Activated B cell treated with CpG ODN at 0.5 μM for 24 hours (primary cell): ENCODE results near the gene DLG2. TPM values are rescaled to one million over a fixed set of nuclear protein-coding genes. Genes with fewer than 3 reads are reported as not detected.
A peak's percentile ranks its signal among the peaks of the same experiment; 100 is the strongest.

Experiments
- ATAC-seq: fragments of 200-7000 bp; cut with Tn5 transposase; one replicate; pipeline ENCODE4 v1.10.0; 2021; ENCODE audit warnings: low read depth, mild to moderate bottlenecking, moderate library complexity
- CTCF ChIA-PET: fragments of 350-600 bp; sonication (Branson Sonifier 250); formaldehyde crosslinking; loops from one replicate; lab custom pipeline; 2021; ENCODE audit warnings: antibody characterized with exemption; lab: Charles Lee
- POLR2A ChIA-PET: fragments of 350-600 bp; sonication (Branson Sonifier 250); formaldehyde crosslinking; loops from one replicate; lab custom pipeline; 2021; ENCODE audit warnings: antibody characterized with exemption; lab: Charles Lee
- DNase-seq: peaks from one replicate; pipeline ENCODE4 v3.0.0; 2022
- H3K27ac Mint-ChIP-seq: one replicate; pipeline ENCODE4 v1.8.0; 2020; ENCODE audit warnings: mixed read lengths
- H3K27me3 Mint-ChIP-seq: one replicate; pipeline ENCODE4 v1.8.0; 2021; ENCODE audit warnings: mixed read lengths
- H3K36me3 Mint-ChIP-seq: one replicate; pipeline ENCODE4 v1.8.0; 2021; ENCODE audit warnings: low read depth, mixed read lengths
- H3K4me1 Mint-ChIP-seq: one replicate; pipeline ENCODE4 v1.8.0; 2021; ENCODE audit warnings: mixed read lengths
- H3K4me3 Mint-ChIP-seq: one replicate; pipeline ENCODE4 v1.8.0; 2020; ENCODE audit warnings: mild to moderate bottlenecking, mixed read lengths
- H3K9me3 Mint-ChIP-seq: one replicate; pipeline ENCODE4 v1.8.0; 2020; ENCODE audit warnings: mixed read lengths
- intact Hi-C: fragments of 100-400 bp; cut with micrococcal nuclease; formaldehyde crosslinking; loops from one replicate; pipeline ENCODE4 v1.15.1; 2024
- total RNA-seq: library from RNA; stranded (reverse); gene quantifications from 2 replicates; pipeline ENCODE4 v1.2.3, GENCODE V29; 2022
- TF ChIP-seq, protein P1 (sequence below): fragments of 200-600 bp; IDR thresholded peaks from one replicate; pipeline ENCODE4 v1.8.0; 2022; ENCODE audit warnings: antibody characterized with exemption, mild to moderate bottlenecking

Gene DLG2
- total RNA-seq, 1 donor from 2014 or later = 2.7 TPM

DNA sequence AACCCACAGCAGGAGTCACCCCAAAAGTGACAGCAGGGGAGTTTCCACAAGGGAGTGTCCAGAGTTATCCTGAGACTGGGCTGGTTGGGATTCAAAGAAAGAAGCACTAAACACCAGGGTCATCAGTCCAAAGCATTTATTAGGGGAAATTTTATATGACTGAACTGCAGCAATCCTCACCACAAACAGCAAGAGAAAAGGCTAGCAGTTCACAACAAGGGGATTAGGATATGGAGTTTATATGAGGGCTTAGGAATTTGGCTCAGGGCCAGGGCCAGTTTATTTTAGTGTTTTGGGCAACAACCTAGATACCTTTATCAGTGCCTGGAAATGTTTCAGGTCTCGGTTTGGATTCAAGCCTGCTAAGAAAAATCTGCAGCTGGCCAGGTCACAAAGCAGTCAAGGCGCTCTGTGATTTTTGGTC is 16.1 kb upstream of the DLG2 start:
- peaks cover 12% of the 10 kb centered on the region for H3K36me3 Mint-ChIP-seq
- TF ChIP-seq, protein P1, sequence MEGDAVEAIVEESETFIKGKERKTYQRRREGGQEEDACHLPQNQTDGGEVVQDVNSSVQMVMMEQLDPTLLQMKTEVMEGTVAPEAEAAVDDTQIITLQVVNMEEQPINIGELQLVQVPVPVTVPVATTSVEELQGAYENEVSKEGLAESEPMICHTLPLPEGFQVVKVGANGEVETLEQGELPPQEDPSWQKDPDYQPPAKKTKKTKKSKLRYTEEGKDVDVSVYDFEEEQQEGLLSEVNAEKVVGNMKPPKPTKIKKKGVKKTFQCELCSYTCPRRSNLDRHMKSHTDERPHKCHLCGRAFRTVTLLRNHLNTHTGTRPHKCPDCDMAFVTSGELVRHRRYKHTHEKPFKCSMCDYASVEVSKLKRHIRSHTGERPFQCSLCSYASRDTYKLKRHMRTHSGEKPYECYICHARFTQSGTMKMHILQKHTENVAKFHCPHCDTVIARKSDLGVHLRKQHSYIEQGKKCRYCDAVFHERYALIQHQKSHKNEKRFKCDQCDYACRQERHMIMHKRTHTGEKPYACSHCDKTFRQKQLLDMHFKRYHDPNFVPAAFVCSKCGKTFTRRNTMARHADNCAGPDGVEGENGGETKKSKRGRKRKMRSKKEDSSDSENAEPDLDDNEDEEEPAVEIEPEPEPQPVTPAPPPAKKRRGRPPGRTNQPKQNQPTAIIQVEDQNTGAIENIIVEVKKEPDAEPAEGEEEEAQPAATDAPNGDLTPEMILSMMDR = no peak
- H3K4me3 Mint-ChIP-seq = no peak overlapping the region
- H3K27me3 Mint-ChIP-seq = peaks cover 14% of the 10 kb centered on the region
- intact Hi-C loops = no loop called here
- CTCF ChIA-PET = no interaction called here
- DNase-seq (no peak), ATAC-seq (no peak)
- H3K4me1 Mint-ChIP-seq = peaks cover 13% of the 10 kb centered on the region
- H3K27ac Mint-ChIP-seq = no peak overlapping the region
- POLR2A ChIA-PET = no interaction called here
- no peaks in the 10 kb centered on the region for H3K9me3 Mint-ChIP-seq

DNA sequence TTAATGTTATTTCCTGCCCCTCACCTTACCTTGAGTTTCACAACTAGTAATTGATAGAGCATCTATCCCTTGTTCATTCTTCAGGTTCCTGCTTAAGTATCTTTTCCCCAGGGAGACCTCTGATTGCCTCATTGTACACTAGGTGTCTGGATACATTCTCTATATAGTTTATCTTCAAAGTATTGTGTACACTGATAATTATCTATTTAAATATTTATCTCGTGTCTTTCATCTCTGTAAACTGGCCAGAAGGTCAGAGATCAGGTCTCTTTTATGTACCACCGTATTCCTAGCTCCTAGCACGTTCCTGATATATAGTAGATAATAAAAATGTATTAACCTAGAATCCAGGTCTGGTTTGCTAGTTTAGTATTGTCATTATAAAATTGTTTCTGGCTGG is 7.6 kb upstream of the DLG2 start:
- POLR2A ChIA-PET = no interaction called here
- CTCF ChIA-PET = no interaction called here

DNA sequence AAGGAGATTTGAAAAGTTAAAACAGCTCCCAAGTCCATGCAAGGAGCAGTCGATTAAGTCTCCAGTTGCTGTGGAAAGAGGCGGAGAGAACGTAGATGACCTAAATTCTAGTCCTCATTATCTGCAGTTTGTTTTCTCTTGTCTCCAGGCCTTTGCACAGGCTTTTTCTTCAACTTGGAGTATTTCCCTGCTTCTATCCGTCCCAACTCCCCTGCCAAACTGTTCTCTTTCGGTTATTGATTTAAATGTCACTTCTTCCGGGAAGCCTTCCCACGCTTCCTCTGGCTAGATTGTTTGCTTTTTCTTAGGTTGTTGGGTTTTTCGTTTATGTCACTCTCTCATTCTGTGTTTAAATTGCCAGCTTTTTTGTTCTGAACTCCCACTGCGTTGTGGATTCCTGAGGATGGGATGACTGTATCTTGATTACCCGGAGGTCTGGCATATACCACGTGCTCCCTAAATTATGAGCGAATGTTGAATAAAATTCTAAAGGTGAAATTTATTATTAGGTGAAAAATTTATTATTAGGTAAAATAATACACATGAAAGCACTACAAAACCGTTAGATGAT is 1.7 kb upstream of the DLG2 start:
- H3K4me3 Mint-ChIP-seq = peak overlapping the region; percentile 99
- ChIA-PET POLR2A (interaction anchor here (1.6 to 5.2 kb wide), 4 partner anchors 19 to 440 kb away, joined by 5 to 102 read pairs (median 18); partner anchors contain the start of genes CREBZF, PICALM and TMEM126A), CTCF (interaction anchor here (2.6 kb wide), 1 partner anchor 20 kb away, joined by 16 read pairs; the partner anchor contains the start of gene TMEM126A)
- peaks cover 28% of the 10 kb centered on the region for H3K4me1 Mint-ChIP-seq
- DNase-seq = no peak
- H3K27ac Mint-ChIP-seq = peak overlapping the region; percentile 94
- peaks cover 36% of the 10 kb centered on the region for H3K36me3 Mint-ChIP-seq
- H3K9me3 Mint-ChIP-seq = no peaks in the 10 kb centered on the region
- intact Hi-C loops = loop anchor here (1.0 to 2.0 kb wide), 8 partner anchors 18 to 1408 kb away; partner anchors contain the start of genes CCDC83, EED, HIKESHI and PICALM
- peaks cover 2% of the 10 kb centered on the region for H3K27me3 Mint-ChIP-seq
- peak; percentile 1 for ATAC-seq
- TF ChIP-seq, protein P1 = no peak

More for the DNA sequence above, 7.6 kb upstream of the DLG2 start:
- TF ChIP-seq, protein P1 = no peak
- DNase-seq (no peak), ATAC-seq (no peak)
- Mint-ChIP-seq H3K27ac (no peak overlapping the region), H3K9me3 (no peaks in the 10 kb centered on the region), H3K4me1 (peaks cover 1% of the 10 kb centered on the region), H3K27me3 (no peaks in the 10 kb centered on the region), H3K4me3 (no peak overlapping the region), H3K36me3 (peaks cover 53% of the 10 kb centered on the region)
- intact Hi-C loops = no loop called here

DNA sequence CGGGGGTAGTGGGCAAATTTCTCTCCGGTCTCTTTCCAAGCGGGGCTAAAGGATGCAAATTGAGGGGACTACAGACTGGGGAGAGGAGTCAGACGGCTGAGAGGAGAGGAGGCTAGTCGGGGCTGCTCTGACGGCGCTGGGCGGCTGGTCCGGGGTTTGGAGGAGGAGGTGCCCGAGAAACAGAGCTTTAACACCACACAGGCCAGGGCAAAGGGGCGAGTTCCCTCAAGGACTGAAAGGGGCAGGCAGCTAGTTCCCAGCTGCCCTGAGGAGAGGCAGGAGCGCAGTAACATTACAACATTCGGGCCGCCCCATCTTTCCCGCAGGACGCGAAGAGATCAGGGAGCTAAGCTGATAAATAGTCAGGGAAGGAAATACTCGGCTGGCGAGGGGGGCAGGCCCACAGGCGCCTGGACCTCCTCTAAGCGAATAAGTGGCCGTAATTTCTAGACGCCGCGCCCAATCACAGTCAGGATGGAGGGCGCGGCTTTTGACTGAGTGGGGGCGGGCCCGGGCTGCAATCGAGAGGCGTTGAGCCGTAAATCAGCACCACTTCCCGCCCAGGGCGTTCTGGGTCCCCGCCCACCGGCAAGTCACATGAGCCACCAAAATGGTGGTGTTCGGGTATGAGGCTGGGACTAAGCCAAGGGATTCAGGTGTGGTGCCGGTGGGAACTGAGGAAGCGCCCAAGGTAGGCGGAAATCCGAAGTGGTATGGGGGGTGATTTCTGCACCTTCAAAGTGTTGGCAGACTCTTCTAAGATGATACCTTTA is 1.0 kb upstream of the DLG2 start, which contains the start of gene TMEM126B:
TMEM126B (plus strand) TSS at position 596 of the 773 bp plus-strand sequence; CDS start at position 611, 15 bp downstream.
- peak; percentile 98 for ATAC-seq
- TF ChIP-seq, protein P1 = no peak
- H3K4me3 Mint-ChIP-seq = peak within 1 kb of the TSS; percentile 99
- intact Hi-C loops = loop anchor here (1.0 to 2.0 kb wide), 8 partner anchors 19 to 1409 kb away; partner anchors contain the start of genes CCDC83, EED, HIKESHI and PICALM
- peak; percentile 89 for DNase-seq
- H3K4me1 Mint-ChIP-seq = peaks cover 28% of the 10 kb centered on the region
- POLR2A ChIA-PET = interaction anchor here (1.3 to 5.2 kb wide), 6 partner anchors 19 to 441 kb away, joined by 3 to 102 read pairs (median 6); partner anchors contain the start of genes CCDC83, CREBZF, PICALM and TMEM126A
- no peaks in the 10 kb centered on the region for H3K9me3 Mint-ChIP-seq
- H3K27ac Mint-ChIP-seq = peak within 1 kb of the TSS; percentile 94
- peaks cover 2% of the 10 kb centered on the region for H3K27me3 Mint-ChIP-seq
- H3K36me3 Mint-ChIP-seq = peaks cover 32% of the 10 kb centered on the region
- CTCF ChIA-PET = interaction anchor here (2.6 kb wide), 1 partner anchor 20 kb away, joined by 16 read pairs; the partner anchor contains the start of gene TMEM126A
